Kidney epithelial cell (primary cell): ENCODE data around the gene NREP. TPM values are rescaled to one million over a fixed set of nuclear protein-coding genes. Genes with fewer than 3 reads are reported as not detected.

Experiments
- DNase-seq: peaks from one replicate; pipeline ENCODE4 v3.0.0-alpha.2; 2010; ENCODE audit warnings: low read depth
- H3K27me3 ChIP-seq: 2 replicates; pipeline ENCODE4 v1.6.0; 2011; ENCODE audit warnings: low read length; ENCODE audit not compliant: control insufficient read depth, insufficient read depth
- H3K36me3 ChIP-seq: 2 replicates; pipeline ENCODE4 v1.5.1; 2011; ENCODE audit warnings: low read length; ENCODE audit not compliant: control insufficient read depth, insufficient read depth
- H3K4me3 ChIP-seq: 2 replicates; pipeline ENCODE4 v1.5.1; 2011; ENCODE audit warnings: low read depth, mild to moderate bottlenecking, control low read depth, low read length
- total RNA-seq: library from RNA; depleted of rRNA; stranded (reverse); fragments of >200 nt; gene quantifications from 2 replicates; pipeline ENCODE4 v1.2.3, GENCODE V29; 2015
- TF ChIP-seq, protein P1 (sequence below): IDR thresholded peaks from 2 replicates; pipeline ENCODE4 v1.5.1; 2011; ENCODE audit warnings: mild to moderate bottlenecking, moderate library complexity, low read length, control low read depth, inconsistent platforms; ENCODE audit not compliant: insufficient read depth, poor library complexity, severe bottlenecking

NREP gene
- total RNA-seq, 1 donor from 2014 or later: 140 TPM

DNA sequence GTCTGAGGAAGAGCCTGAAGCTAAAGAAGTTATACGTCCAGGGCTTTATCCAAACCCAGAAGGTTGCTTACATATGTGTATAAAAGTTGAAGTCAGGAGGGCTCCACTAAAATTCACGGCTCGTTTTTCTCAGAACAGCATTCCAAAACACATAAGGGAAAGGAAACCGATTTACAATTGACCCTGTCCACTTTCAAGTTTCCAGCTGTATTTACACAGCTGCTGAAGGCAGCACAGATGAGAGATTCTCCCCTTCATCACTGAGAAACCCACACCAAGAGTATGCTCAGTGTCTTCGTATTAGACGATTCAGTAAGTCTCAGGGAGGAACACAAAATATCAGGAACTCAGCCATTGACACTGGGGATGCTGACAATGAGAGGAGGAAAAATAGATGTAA, 5.9 kb upstream of the NREP start:
- Histone ChIP-seq H3K27me3 (no peaks in the 10 kb centered on the region), H3K4me3 (no peak overlapping the region), H3K36me3 (no peaks in the 10 kb centered on the region)
- TF ChIP-seq, protein P1, sequence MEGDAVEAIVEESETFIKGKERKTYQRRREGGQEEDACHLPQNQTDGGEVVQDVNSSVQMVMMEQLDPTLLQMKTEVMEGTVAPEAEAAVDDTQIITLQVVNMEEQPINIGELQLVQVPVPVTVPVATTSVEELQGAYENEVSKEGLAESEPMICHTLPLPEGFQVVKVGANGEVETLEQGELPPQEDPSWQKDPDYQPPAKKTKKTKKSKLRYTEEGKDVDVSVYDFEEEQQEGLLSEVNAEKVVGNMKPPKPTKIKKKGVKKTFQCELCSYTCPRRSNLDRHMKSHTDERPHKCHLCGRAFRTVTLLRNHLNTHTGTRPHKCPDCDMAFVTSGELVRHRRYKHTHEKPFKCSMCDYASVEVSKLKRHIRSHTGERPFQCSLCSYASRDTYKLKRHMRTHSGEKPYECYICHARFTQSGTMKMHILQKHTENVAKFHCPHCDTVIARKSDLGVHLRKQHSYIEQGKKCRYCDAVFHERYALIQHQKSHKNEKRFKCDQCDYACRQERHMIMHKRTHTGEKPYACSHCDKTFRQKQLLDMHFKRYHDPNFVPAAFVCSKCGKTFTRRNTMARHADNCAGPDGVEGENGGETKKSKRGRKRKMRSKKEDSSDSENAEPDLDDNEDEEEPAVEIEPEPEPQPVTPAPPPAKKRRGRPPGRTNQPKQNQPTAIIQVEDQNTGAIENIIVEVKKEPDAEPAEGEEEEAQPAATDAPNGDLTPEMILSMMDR: no peak
- DNase-seq: no peak

DNA sequence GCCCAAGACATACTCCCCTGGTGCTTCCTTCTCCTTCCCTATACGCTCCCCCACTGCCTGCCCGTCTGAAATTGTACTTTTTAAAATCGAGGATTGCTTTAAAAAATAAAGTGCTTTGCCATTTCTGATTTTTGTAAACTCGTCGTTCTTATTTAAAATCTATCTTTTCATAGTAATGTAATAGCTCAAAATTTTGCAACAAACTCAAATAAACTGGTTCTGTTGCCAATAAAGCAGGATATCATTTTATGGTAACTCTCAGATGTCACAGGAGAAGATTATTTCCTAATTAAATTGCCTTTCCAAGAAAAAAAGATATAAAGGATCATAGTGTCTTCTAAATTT, 1.3 kb upstream of the NREP start:
- DNase-seq: no peak
- Histone ChIP-seq H3K36me3 (no peaks in the 10 kb centered on the region), H3K4me3 (peak overlapping the region; percentile 61), H3K27me3 (no peaks in the 10 kb centered on the region)
- TF ChIP-seq, protein P1: no peak

DNA sequence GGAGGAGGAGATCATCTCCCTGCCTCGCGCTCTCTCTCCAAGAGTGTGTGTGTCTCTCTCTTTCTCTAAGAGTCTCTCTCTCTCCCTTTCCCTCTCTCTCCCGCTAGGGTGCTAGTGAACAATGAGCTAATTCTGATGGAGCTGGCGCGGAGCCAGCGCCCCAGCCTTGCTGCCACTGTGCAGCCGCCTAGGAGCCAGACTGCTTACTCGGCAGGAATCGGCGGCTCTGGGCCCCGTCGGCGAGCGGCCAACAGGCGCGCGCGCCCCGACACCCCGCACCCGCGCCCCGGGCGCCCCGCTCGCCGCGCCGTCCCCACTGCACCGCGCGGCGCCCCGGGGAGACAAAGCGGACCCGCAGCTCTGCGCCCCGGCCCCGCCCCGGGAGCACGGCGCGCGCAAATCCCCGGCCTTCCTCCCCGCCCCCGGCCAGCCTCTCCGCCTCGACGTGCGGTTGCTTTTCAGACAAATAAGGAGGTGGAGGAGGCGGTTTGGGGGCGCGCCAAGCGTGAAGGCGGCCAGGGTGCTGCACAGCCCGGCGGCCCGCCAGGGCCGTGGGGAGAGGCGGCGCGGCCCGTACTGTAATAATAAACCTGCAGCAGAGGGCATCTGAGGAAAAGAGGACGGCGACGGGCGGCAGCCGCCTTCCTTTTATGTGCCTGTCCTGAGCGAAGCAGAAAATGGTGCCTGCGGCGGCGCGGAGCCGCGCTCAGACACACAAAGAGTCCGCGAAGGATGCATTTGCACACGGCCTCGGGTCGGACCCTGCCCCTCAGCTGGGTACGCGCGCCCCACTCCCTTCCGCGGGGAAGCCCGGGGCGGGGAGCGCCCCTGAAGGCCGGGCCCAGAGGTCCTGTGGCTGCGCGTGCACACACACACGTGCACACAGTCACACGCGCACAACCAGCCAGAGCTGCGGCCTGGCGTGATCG, 625 bp upstream of the NREP start:
- H3K4me3 ChIP-seq: peak overlapping the region; percentile 61
- DNase-seq: peak; percentile 89
- no peaks in the 10 kb centered on the region for H3K36me3 ChIP-seq
- TF ChIP-seq, protein P1: peak; percentile 42
- no peaks in the 10 kb centered on the region for H3K27me3 ChIP-seq

DNA sequence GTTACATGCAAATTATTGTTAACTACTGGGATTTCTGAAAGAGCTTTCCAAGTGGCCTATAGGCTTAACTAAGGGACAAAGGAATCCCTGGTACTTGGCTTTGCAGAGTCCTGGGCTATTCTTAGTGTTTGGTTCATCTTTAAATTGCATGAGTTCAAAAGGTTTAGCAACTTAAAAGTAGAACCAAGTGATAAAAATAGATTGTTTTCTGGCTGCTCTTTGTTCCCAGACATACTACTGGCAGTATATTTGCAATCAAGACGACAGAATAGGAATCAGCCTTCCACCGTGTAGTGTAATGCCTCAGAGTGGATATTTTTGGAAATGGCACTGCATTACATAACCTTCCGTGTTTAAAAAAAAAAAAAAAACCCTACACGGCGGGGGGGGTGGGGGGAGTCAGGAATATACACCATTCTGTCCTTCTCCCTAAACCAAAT, 1.0 kb downstream of the NREP start:
- no peak for DNase-seq
- H3K36me3 ChIP-seq: no peaks in the 10 kb centered on the region
- H3K27me3 ChIP-seq: no peaks in the 10 kb centered on the region
- H3K4me3 ChIP-seq: peak overlapping the region; percentile 61
- TF ChIP-seq, protein P1: no peak

DNA sequence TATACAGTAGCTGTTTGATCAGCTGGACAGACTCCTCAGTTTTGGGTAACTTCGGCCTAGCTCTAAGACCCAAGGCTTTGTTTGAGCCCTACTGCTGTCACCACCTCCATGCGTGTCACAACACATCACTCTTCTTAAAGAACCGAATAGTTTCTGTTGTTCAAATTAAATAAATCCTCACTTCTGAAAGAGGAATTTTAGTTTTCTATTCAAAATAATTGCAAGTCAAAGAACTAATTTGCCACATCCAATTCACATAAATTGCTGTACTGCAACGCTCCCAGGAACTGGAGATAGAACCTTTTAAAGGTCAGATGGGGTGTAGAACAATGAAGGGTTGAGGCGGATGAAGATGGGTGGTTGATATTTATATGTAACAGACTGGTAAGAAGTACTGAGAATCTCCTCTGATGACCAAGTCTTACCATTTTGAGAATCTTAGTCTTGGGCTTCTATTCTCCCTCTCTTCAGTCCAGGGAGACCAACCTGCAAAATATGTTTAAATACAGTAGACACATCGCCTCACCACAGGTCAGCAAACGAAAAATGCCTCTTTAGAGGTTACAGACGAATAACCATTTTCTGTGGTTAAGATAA, 1.6 kb downstream of the NREP start:
- DNase-seq: no peak
- no peaks in the 10 kb centered on the region for H3K27me3 ChIP-seq
- H3K4me3 ChIP-seq: peak overlapping the region; percentile 61

More for the DNA sequence above, 1.6 kb downstream of the NREP start:
- TF ChIP-seq, protein P1: no peak
- no peaks in the 10 kb centered on the region for H3K36me3 ChIP-seq
